NT2/D1 (cell line): ENCODE measurements around the gene GMDS.

Experiments used
- DNase-seq: peaks from one replicate; pipeline ENCODE4 v3.0.0-alpha.2; 2011; ENCODE audit warnings: low read depth, low spot score
- H3K27me3 ChIP-seq: 2 replicates; pipeline ENCODE4 v1.6.0; 2011; ENCODE audit warnings: mild to moderate bottlenecking; ENCODE audit not compliant: insufficient read length, insufficient read depth
- H3K36me3 ChIP-seq: 2 replicates; pipeline ENCODE4 v1.6.1; 2011; ENCODE audit warnings: mild to moderate bottlenecking, low read length, mixed read lengths; ENCODE audit not compliant: insufficient read depth, insufficient read length
- H3K4me1 ChIP-seq: 2 replicates; pipeline ENCODE4 v1.5.1; 2011; ENCODE audit not compliant: insufficient read depth, insufficient read length
- H3K4me3 ChIP-seq: 2 replicates; pipeline ENCODE4 v1.5.1; 2011; ENCODE audit warnings: low read depth; ENCODE audit not compliant: insufficient read length
- H3K9ac ChIP-seq: 2 replicates; pipeline ENCODE4 v1.6.0; 2011; ENCODE audit warnings: low read depth; ENCODE audit not compliant: insufficient read length
- H3K9me3 ChIP-seq: 2 replicates; pipeline ENCODE4 v1.5.1; 2011; ENCODE audit warnings: mild to moderate bottlenecking, low read length; ENCODE audit not compliant: insufficient read depth
- SUZ12 ChIP-seq: IDR thresholded peaks from 2 replicates; pipeline ENCODE4 v1.6.1; 2011; ENCODE audit not compliant: insufficient read length, insufficient read depth; ENCODE audit errors: extremely low read depth
- YY1 ChIP-seq: IDR thresholded peaks from 2 replicates; pipeline ENCODE4 v1.6.1; 2011; ENCODE audit not compliant: insufficient read length, insufficient read depth
- ZNF274 ChIP-seq: IDR thresholded peaks from 2 replicates; pipeline ENCODE4 v1.6.1; 2011; ENCODE audit warnings: mild to moderate bottlenecking, low read depth, low read length

GMDS gene

GRCh38 chr6:1589208-1589607, 656.2 kb downstream of the GMDS start:
- no peaks in the 10 kb centered on the region for H3K27me3 ChIP-seq
- DNase-seq, result no peak
- H3K4me1 ChIP-seq, result no peaks in the 10 kb centered on the region

GRCh38 chr6:1587977-1588376, 657.4 kb downstream of the GMDS start:
- no peaks in the 10 kb centered on the region for H3K9me3 ChIP-seq
- DNase-seq, result no peak
- no peak overlapping the region for H3K4me3 ChIP-seq
- H3K9ac ChIP-seq, result no peak overlapping the region
- no peaks in the 10 kb centered on the region for H3K36me3 ChIP-seq
- H3K4me1 ChIP-seq, result no peaks in the 10 kb centered on the region
- no peaks in the 10 kb centered on the region for H3K27me3 ChIP-seq
- TF ChIP-seq YY1 (no peak), SUZ12 (no peak), ZNF274 (no peak)

More at GRCh38 chr6:1589208-1589607, 656.2 kb downstream of the GMDS start:
- no peaks in the 10 kb centered on the region for H3K9me3 ChIP-seq
- H3K9ac ChIP-seq, result no peak overlapping the region
- no peak for TF ChIP-seq ZNF274
- TF ChIP-seq SUZ12, result no peak
- no peak for TF ChIP-seq YY1
- H3K4me3 ChIP-seq, result no peak overlapping the region
- H3K36me3 ChIP-seq, result no peaks in the 10 kb centered on the region

GRCh38 chr6:1587546-1587945, 657.9 kb downstream of the GMDS start:
- no peaks in the 10 kb centered on the region for H3K9me3 ChIP-seq
- TF ChIP-seq SUZ12, result no peak
- no peak for TF ChIP-seq YY1
- TF ChIP-seq ZNF274, result no peak
- no peaks in the 10 kb centered on the region for H3K36me3 ChIP-seq
- H3K4me1 ChIP-seq, result no peaks in the 10 kb centered on the region
- no peak overlapping the region for H3K4me3 ChIP-seq
- no peak for DNase-seq
- H3K9ac ChIP-seq, result no peak overlapping the region
- no peaks in the 10 kb centered on the region for H3K27me3 ChIP-seq

- Histone ChIP-seq H3K27me3 (no peaks in the 10 kb centered on the region), H3K36me3 (no peaks in the 10 kb centered on the region), H3K4me3 (no peak overlapping the region), H3K9ac (no peak overlapping the region), H3K9me3 (no peaks in the 10 kb centered on the region), H3K4me1 (no peaks in the 10 kb centered on the region)
- no peak for DNase-seq
- TF ChIP-seq YY1 (no peak), ZNF274 (no peak), SUZ12 (no peak)
These were observed 658.4 kb downstream of the GMDS start for GRCh38 chr6:1586861-1587450.

- no peak for DNase-seq
- Histone ChIP-seq H3K9me3 (no peaks in the 10 kb centered on the region), H3K4me1 (no peaks in the 10 kb centered on the region), H3K36me3 (no peaks in the 10 kb centered on the region), H3K27me3 (no peaks in the 10 kb centered on the region), H3K9ac (no peak overlapping the region), H3K4me3 (no peak overlapping the region)
- TF ChIP-seq SUZ12 (no peak), ZNF274 (no peak), YY1 (no peak)
These were observed 659.1 kb downstream of the GMDS start for GRCh38 chr6:1586256-1586655.

- Histone ChIP-seq H3K27me3 (no peaks in the 10 kb centered on the region), H3K4me1 (no peaks in the 10 kb centered on the region), H3K9ac (no peak overlapping the region), H3K4me3 (no peak overlapping the region), H3K9me3 (no peaks in the 10 kb centered on the region), H3K36me3 (no peaks in the 10 kb centered on the region)
- TF ChIP-seq ZNF274, result no peak
- no peak for DNase-seq
These were observed 659.7 kb downstream of the GMDS start for GRCh38 chr6:1585669-1586049.

GRCh38 chr6:1584996-1585668, 660.3 kb downstream of the GMDS start:
- H3K4me1 ChIP-seq, result no peaks in the 10 kb centered on the region
- TF ChIP-seq SUZ12 (no peak), ZNF274 (no peak), YY1 (no peak)
- DNase-seq, result no peak
- no peaks in the 10 kb centered on the region for H3K9me3 ChIP-seq
- no peak overlapping the region for H3K4me3 ChIP-seq
- H3K9ac ChIP-seq, result no peak overlapping the region
- H3K36me3 ChIP-seq, result no peaks in the 10 kb centered on the region
- no peaks in the 10 kb centered on the region for H3K27me3 ChIP-seq
